Trophoblast cell (in vitro differentiated cells and primary cell): ENCODE data around the gene ABCC4.
"Not testable (repeated sequence)": the region's sequence is repeated elsewhere in the genome, so short reads cannot be mapped to it uniquely, and the experiment has no call there.

Source experiments
- DNase-seq, 2 donors: peaks; one replicate each; pipeline ENCODE4 v3.0.0-alpha.2; 2016
- H2AFZ ChIP-seq: 2 replicates; pipeline ENCODE4 v1.6.1; 2013; ENCODE audit warnings: low read length, moderate library complexity, mild to moderate bottlenecking; ENCODE audit not compliant: insufficient read depth, poor library complexity
- H2AK5ac ChIP-seq: 2 replicates; pipeline ENCODE4 v1.6.1; 2013; ENCODE audit warnings: mild to moderate bottlenecking, low read length
- H2BK120ac ChIP-seq: 2 replicates; pipeline ENCODE4 v1.6.1; 2013; ENCODE audit warnings: low read length, mild to moderate bottlenecking, moderate library complexity; ENCODE audit not compliant: insufficient read depth, poor library complexity
- H2BK12ac ChIP-seq: 2 replicates; pipeline ENCODE4 v1.6.1; 2013; ENCODE audit warnings: mild to moderate bottlenecking, low read length, moderate library complexity
- H2BK5ac ChIP-seq: 2 replicates; pipeline ENCODE4 v1.6.1; 2013; ENCODE audit warnings: low read length, low read depth, moderate library complexity, mild to moderate bottlenecking; ENCODE audit not compliant: poor library complexity
- H3K14ac ChIP-seq: 2 replicates; pipeline ENCODE4 v1.6.1; 2013; ENCODE audit warnings: mild to moderate bottlenecking, low read length
- H3K18ac ChIP-seq: 2 replicates; pipeline ENCODE4 v1.6.1; 2013; ENCODE audit warnings: mild to moderate bottlenecking, low read length
- H3K23ac ChIP-seq: 2 replicates; pipeline ENCODE4 v1.6.1; 2013; ENCODE audit warnings: low read length
- H3K27ac ChIP-seq: 2 replicates; pipeline ENCODE4 v1.5.1; 2013; ENCODE audit warnings: low read depth, mild to moderate bottlenecking, inconsistent platforms, low read length, moderate library complexity
- H3K27me3 ChIP-seq: 2 replicates; pipeline ENCODE4 v1.6.1; 2013; ENCODE audit warnings: inconsistent platforms, mild to moderate bottlenecking, low read length, moderate library complexity; ENCODE audit not compliant: insufficient read depth
- H3K36me3 ChIP-seq, 2 experiments: 1 replicate in 1 of 2; 2 replicates in 1 of 2; pipeline ENCODE4 v1.6.1; 2013; ENCODE audit warnings: low read length in 2 of 2, mild to moderate bottlenecking in 2 of 2, moderate library complexity in 1 of 2; ENCODE audit not compliant: insufficient read depth in 2 of 2, control insufficient read depth in 1 of 2
- H3K4ac ChIP-seq: 2 replicates; pipeline ENCODE4 v1.6.1; 2013; ENCODE audit warnings: low read depth, mild to moderate bottlenecking, low read length, moderate library complexity
- H3K4me1 ChIP-seq, 2 experiments: 1 replicate in 1 of 2; 2 replicates in 1 of 2; pipeline ENCODE4 v1.6.1; 2013; ENCODE audit warnings: low read length in 2 of 2, mild to moderate bottlenecking in 2 of 2, moderate library complexity in 1 of 2; ENCODE audit not compliant: insufficient read depth in 2 of 2, control insufficient read depth in 1 of 2
- H3K4me2 ChIP-seq: 2 replicates; pipeline ENCODE4 v1.6.1; 2013; ENCODE audit warnings: inconsistent platforms, mild to moderate bottlenecking, low read length, moderate library complexity
- H3K4me3 ChIP-seq: 2 replicates; pipeline ENCODE4 v1.5.1; 2013; ENCODE audit warnings: mild to moderate bottlenecking, low read depth, low read length, inconsistent platforms
- H3K79me1 ChIP-seq: one replicate; pipeline ENCODE4 v1.6.1; 2013; ENCODE audit warnings: low read length
- H3K79me2 ChIP-seq: 2 replicates; pipeline ENCODE4 v1.6.1; 2013; ENCODE audit warnings: low read length, mild to moderate bottlenecking; ENCODE audit not compliant: control insufficient read depth, insufficient read depth, poor library complexity
- H3K9ac ChIP-seq: 2 replicates; pipeline ENCODE4 v1.6.1; 2013; ENCODE audit warnings: mild to moderate bottlenecking, low read length
- H3K9me3 ChIP-seq: 2 replicates; pipeline ENCODE4 v1.6.1; 2013; ENCODE audit warnings: low read depth, mild to moderate bottlenecking, control low read depth, inconsistent platforms, low read length; ENCODE audit not compliant: insufficient read depth
- H4K12ac ChIP-seq: 2 replicates; pipeline ENCODE4 v1.6.1; 2013; ENCODE audit warnings: low read depth, mild to moderate bottlenecking, low read length, moderate library complexity
- H4K8ac ChIP-seq: 2 replicates; pipeline ENCODE4 v1.6.1; 2013; ENCODE audit warnings: low read depth, mild to moderate bottlenecking, low read length, moderate library complexity
- H4K91ac ChIP-seq: one replicate; pipeline ENCODE4 v1.6.1; 2013; ENCODE audit warnings: low read depth, mild to moderate bottlenecking, low read length, moderate library complexity
- WGBS: extraction: QIAGEN DNeasy Blood & Tissue Kit; methylation state at CpG from one replicate; pipeline ENCODE4 v1.1.7; 2013; ENCODE audit warnings: missing lambda C conversion rate; ENCODE audit not compliant: insufficient read length, insufficient coverage; ENCODE audit errors: extremely low coverage; 5-methylcytosine and 5-hydroxymethylcytosine counted together

ABCC4 gene

DNA sequence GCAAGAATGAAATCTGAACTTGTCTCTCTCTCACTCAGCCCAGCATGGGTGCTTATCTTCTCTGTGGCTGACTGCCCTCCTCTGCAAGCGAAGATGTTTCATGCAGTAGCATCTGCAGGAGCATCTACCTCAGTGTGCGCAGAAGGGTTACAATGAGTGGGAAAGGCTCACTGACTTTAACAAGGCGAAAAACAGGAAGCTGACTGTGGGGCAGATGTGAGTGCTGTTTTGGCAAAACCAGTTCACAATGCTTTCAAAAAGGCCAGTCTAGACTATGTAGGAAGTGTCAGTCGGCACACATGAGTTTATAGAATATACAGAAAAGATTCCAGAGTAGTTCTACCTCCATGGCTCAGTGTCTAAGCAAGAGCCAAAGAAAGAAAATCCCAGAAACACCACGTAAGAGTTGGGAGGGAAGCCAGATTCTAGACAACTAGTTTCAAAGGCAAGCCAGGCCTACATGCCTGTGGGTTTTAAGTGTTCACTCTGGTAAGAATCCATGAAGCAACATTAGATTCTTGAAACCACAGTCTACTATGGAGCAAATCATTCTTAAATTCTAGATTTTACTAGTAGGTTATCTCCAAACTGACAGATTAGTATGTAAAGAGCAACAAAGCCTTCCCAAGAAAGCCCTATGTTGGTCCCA, 124.5 kb downstream of the ABCC4 start:
- no peak overlapping the region for H4K8ac ChIP-seq
- H2BK12ac ChIP-seq = no peak overlapping the region

DNA sequence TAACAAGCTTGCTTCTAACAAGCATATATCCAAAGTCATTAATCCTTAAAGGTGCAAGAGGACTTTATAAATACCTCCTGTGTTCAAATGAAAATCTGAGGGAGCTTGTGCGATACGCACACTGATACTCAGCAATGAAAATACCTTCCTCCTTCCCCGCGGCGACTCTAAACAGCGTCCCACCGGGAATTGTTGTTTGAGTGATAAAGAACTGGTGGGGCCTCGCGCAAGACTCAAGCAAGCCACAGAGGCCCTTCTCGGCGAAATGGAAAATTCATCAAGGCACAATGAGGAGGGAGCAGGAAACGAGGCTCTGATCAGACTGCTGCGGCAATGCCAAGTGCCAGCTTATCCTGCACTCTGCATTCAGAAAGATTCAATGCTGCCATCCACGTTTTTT, 126.7 kb downstream of the ABCC4 start:
- Histone ChIP-seq H3K14ac (no peak overlapping the region), H2BK120ac (no peak overlapping the region), H3K4me3 (no peak overlapping the region), H3K4me1 (no peaks in the 10 kb centered on the region), H4K8ac (no peak overlapping the region), H3K23ac (no peak overlapping the region), H3K18ac (no peak overlapping the region), H4K12ac (no peak overlapping the region), H3K79me1 (no peaks in the 10 kb centered on the region), H2BK12ac (no peak overlapping the region), H2BK5ac (no peak overlapping the region), H3K9me3 (peaks cover 1% of the 10 kb centered on the region), H3K79me2 (no peaks in the 10 kb centered on the region), H3K4ac (no peak overlapping the region), H3K36me3 (no peaks in the 10 kb centered on the region), H3K27me3 (no peaks in the 10 kb centered on the region), H4K91ac (no peak overlapping the region), H3K27ac (no peak overlapping the region), H3K4me2 (no peak overlapping the region), H3K9ac (no peak overlapping the region), H2AK5ac (no peak overlapping the region), H2AFZ (no peak overlapping the region)
- WGBS = no CpG with 5 or more reads among the region's 14 CpGs
- DNase-seq = no peak

More for the DNA sequence above, 124.5 kb downstream of the ABCC4 start:
- no peaks in the 10 kb centered on the region for H3K36me3 ChIP-seq
- no peak for DNase-seq
- no peak overlapping the region for H2BK120ac ChIP-seq
- H3K27ac ChIP-seq = no peak overlapping the region
- no peak overlapping the region for H3K4ac ChIP-seq
- no peak overlapping the region for H2AK5ac ChIP-seq
- no peak overlapping the region for H2AFZ ChIP-seq
- no peak overlapping the region for H3K14ac ChIP-seq
- no peak overlapping the region for H2BK5ac ChIP-seq
- H4K12ac ChIP-seq = no peak overlapping the region
- no peak overlapping the region for H4K91ac ChIP-seq
- H3K18ac ChIP-seq = no peak overlapping the region
- H3K4me3 ChIP-seq = peak overlapping the region; percentile 16
- no CpG with 5 or more reads among the region's 5 CpGs for WGBS
- H3K9ac ChIP-seq = no peak overlapping the region
- H3K9me3 ChIP-seq = peaks cover 1% of the 10 kb centered on the region
- H3K79me2 ChIP-seq = no peaks in the 10 kb centered on the region
- no peak overlapping the region for H3K23ac ChIP-seq
- no peaks in the 10 kb centered on the region for H3K27me3 ChIP-seq
- H3K4me1 ChIP-seq = no peaks in the 10 kb centered on the region
- no peak overlapping the region for H3K4me2 ChIP-seq
- no peaks in the 10 kb centered on the region for H3K79me1 ChIP-seq

DNA sequence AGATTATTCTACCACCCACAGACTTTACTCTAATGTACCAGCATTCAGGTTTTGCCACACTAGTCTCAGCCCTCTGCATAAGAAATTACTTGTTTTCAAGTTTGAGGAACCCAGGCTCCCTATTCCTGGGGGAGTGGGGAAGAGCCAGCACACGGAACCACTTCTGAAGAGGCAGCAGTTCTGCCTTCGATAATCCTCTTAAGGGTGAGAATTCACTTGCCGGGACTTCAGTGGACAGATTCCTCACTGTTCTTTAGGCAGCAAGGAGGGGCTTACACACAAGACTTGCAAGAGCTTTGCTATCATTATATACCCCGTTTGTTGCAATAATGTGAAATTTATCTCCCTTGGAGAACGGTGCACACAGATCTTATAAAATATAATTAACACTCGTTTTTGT, 133.1 kb downstream of the ABCC4 start:
- no peaks in the 10 kb centered on the region for H3K9me3 ChIP-seq
- no CpG with 5 or more reads among the region's 6 CpGs for WGBS

DNA sequence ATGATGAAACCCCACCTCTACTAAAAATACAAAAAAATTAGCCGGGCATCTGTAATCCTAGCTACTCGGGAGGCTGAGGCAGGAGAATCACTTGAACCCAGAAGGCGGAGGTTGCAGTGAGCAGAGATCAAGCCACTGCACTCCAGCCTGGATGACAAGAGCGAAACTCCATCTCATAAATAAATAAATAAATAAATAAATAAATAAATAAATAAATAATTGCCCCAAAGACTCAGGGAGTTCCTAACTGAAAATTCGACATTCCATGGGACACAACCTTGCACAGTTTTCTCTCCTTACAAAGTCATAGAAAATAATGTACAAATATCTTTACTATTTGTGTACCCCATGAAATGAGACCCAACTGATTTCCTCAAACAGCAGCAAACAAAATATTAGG, 134.2 kb downstream of the ABCC4 start:
- H3K27me3 ChIP-seq, H2BK120ac ChIP-seq, H4K8ac ChIP-seq, H3K4me1 ChIP-seq, H2BK12ac ChIP-seq, H3K14ac ChIP-seq, H3K18ac ChIP-seq, H4K91ac ChIP-seq, H3K4ac ChIP-seq, H3K23ac ChIP-seq, H2AFZ ChIP-seq, H3K4me2 ChIP-seq, H2BK5ac ChIP-seq, H4K12ac ChIP-seq, H2AK5ac ChIP-seq, H3K27ac ChIP-seq, H3K9ac ChIP-seq, DNase-seq, H3K79me2 ChIP-seq, H3K79me1 ChIP-seq, H3K4me3 ChIP-seq, H3K9me3 ChIP-seq, H3K36me3 ChIP-seq: not testable (repeated sequence)
- no CpG with 5 or more reads among the region's 5 CpGs for WGBS

More for the DNA sequence above, 133.1 kb downstream of the ABCC4 start:
- no peak overlapping the region for H2BK120ac ChIP-seq
- no peak overlapping the region for H2BK12ac ChIP-seq
- H3K4ac ChIP-seq = no peak overlapping the region
- H3K27me3 ChIP-seq = no peaks in the 10 kb centered on the region
- H2AFZ ChIP-seq = no peak overlapping the region
- H3K27ac ChIP-seq = no peak overlapping the region
- no peak overlapping the region for H4K12ac ChIP-seq
- H3K23ac ChIP-seq = no peak overlapping the region
- H3K4me2 ChIP-seq = no peak overlapping the region
- no peak overlapping the region for H3K18ac ChIP-seq
- H4K8ac ChIP-seq = no peak overlapping the region
- no peaks in the 10 kb centered on the region for H3K4me1 ChIP-seq
- H2AK5ac ChIP-seq = no peak overlapping the region
- no peaks in the 10 kb centered on the region for H3K79me2 ChIP-seq
- H2BK5ac ChIP-seq = no peak overlapping the region
- no peak overlapping the region for H3K4me3 ChIP-seq
- H4K91ac ChIP-seq = no peak overlapping the region
- no peak for DNase-seq
- no peaks in the 10 kb centered on the region for H3K79me1 ChIP-seq
- H3K36me3 ChIP-seq = no peaks in the 10 kb centered on the region
- H3K14ac ChIP-seq = no peak overlapping the region
- H3K9ac ChIP-seq = no peak overlapping the region
